ENCODE data around the gene UBE2D2. TPM values are rescaled to one million over a fixed set of nuclear protein-coding genes. Genes with fewer than 3 reads are reported as not detected.

Gene UBE2D2
- polyA plus RNA-seq, 2 of the 4 experiments (the other 2 are of a cell fraction) = 74.8 to 115 TPM

DNA sequence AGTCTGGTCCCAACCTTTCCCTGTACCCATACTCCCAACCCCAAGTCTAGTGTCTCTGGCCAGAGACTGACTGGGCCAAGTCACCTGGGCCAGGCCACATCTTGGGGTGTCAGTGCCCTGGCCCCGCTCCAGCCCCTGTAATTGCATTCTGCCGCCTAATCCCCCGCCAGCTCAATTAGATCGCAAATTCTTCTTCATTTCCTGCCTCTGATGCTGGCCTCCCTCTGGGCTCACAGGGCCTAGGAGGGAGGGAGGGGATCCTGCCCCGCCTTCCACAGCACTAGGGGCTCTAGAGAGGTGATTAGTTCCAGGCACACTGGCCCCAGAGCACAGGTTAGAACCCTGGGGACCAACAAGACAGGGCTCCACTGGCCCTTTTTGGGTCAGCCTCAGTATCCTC is 92.5 kb downstream of the UBE2D2 start (continued):
- TF ChIP-seq KDM5A (IDR thresholded peaks at IDR 0.05) (no peak), SMC3 (IDR thresholded peaks at IDR 0.05) (no peak)

- ChIA-PET CTCF (interaction anchor here (0.5 to 17.1 kb wide), 12 partner anchors 10 to 742 kb away, joined by 3 to 195 read pairs (median 4); no protein-coding TSS in a partner anchor), POLR2A (no interaction called here)
- no peak for ATAC-seq
- TF ChIP-seq, protein P1, sequence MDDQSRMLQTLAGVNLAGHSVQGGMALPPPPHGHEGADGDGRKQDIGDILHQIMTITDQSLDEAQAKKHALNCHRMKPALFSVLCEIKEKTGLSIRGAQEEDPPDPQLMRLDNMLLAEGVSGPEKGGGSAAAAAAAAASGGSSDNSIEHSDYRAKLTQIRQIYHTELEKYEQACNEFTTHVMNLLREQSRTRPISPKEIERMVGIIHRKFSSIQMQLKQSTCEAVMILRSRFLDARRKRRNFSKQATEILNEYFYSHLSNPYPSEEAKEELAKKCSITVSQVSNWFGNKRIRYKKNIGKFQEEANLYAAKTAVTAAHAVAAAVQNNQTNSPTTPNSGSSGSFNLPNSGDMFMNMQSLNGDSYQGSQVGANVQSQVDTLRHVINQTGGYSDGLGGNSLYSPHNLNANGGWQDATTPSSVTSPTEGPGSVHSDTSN (IDR thresholded peaks at IDR 0.05) = no peak
- no peak for TF ChIP-seq EHF (CRISPR knock-in tag; IDR thresholded peaks at IDR 0.05)
- no peak for TF ChIP-seq TP53 (CRISPR knock-in tag; IDR thresholded peaks at IDR 0.05)
- no peak for TF ChIP-seq RFX5 (IDR thresholded peaks at IDR 0.05)
- TF ChIP-seq, protein P2, sequence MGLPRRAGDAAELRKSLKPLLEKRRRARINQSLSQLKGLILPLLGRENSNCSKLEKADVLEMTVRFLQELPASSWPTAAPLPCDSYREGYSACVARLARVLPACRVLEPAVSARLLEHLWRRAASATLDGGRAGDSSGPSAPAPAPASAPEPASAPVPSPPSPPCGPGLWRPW (IDR thresholded peaks at IDR 0.05) = no peak
- TF ChIP-seq FOSB (CRISPR knock-in tag; IDR thresholded peaks at IDR 0.05) = no peak
- no peak for TF ChIP-seq NFE2L2 (conservative IDR thresholded peaks at IDR 0.05; ENCODE audit: low read length)
- no peak for TF ChIP-seq HEYL (CRISPR knock-in tag; IDR thresholded peaks at IDR 0.05)
- TF ChIP-seq FOSL2 (IDR thresholded peaks at IDR 0.05) = no peak
- TF ChIP-seq FOSL2 (CRISPR knock-in tag; IDR thresholded peaks at IDR 0.05) = no peak
- TF ChIP-seq CBX8 (IDR thresholded peaks at IDR 0.05) = no peak
- no peak for TF ChIP-seq ZNF302 (CRISPR knock-in tag; IDR thresholded peaks at IDR 0.05)
- TF ChIP-seq HOXB13 (CRISPR knock-in tag; IDR thresholded peaks at IDR 0.05; ENCODE audit: low read depth) = no peak
- no peak for TF ChIP-seq KDM1A (IDR thresholded peaks at IDR 0.05; ENCODE audit: low read depth)
- no peak for DNase-seq (ENCODE audit: low read depth in 1 of 2, low spot score in 1 of 2)
- no peaks in the 10 kb centered on the region for H3K9me3 ChIP-seq
- WGBS (ENCODE audit: missing lambda C conversion rate) = 73% methylated on average over 3 of the region's 3 CpGs
- FAIRE-seq = no peak
- no peak overlapping the region for H3K4me3 ChIP-seq
- peak overlapping the region; percentile 78 to 98 for H3K27ac ChIP-seq
- H3K4me2 ChIP-seq = peak overlapping the region; percentile 73
- peaks cover 98% of the 10 kb centered on the region for H3K4me1 ChIP-seq
Measured at GRCh38 chr5:139654464-139654863, 93.3 kb downstream of the UBE2D2 start.

GRCh38 chr5:139654871-139655491 is 93.8 kb downstream of the UBE2D2 start:
- 68% methylated on average over 6 of the region's 13 CpGs for WGBS (ENCODE audit: missing lambda C conversion rate)
- no peak for DNase-seq (ENCODE audit: low read depth in 1 of 2, low spot score in 1 of 2)
- peaks cover 100% of the 10 kb centered on the region for H3K4me1 ChIP-seq

More at GRCh38 chr5:139654871-139655491, 93.8 kb downstream of the UBE2D2 start:
- POLR2A ChIA-PET = no interaction called here
- ATAC-seq (peak in 1 of 2 experiments; percentile 10; a peak in 3 of 6 replicates), FAIRE-seq (no peak)
- no peak for TF ChIP-seq EHMT2 (IDR thresholded peaks at IDR 0.05; ENCODE audit: low read depth)
- TF ChIP-seq, protein P2 (IDR thresholded peaks at IDR 0.05) = no peak
- TF ChIP-seq CHD2 (IDR thresholded peaks at IDR 0.05; ENCODE audit: low read length, partially characterized antibody) = no peak
- TF ChIP-seq TFCP2L1 (CRISPR knock-in tag; IDR thresholded peaks at IDR 0.05) = no peak
- TF ChIP-seq EHF (CRISPR knock-in tag; IDR thresholded peaks at IDR 0.05) = no peak
- no peak for TF ChIP-seq JUN (IDR thresholded peaks at IDR 0.05)
- no peak for TF ChIP-seq RARB (CRISPR knock-in tag; IDR thresholded peaks at IDR 0.05)
- TF ChIP-seq FOSL2 (IDR thresholded peaks at IDR 0.05) = no peak
- no peak for TF ChIP-seq FOSL2 (CRISPR knock-in tag; IDR thresholded peaks at IDR 0.05)
- no peak for TF ChIP-seq RFX5 (IDR thresholded peaks at IDR 0.05)
- no peak for TF ChIP-seq ESRRA (IDR thresholded peaks at IDR 0.05; ENCODE audit: borderline replicate concordance, low read length)
- TF ChIP-seq ZFP36 (IDR thresholded peaks at IDR 0.05; ENCODE audit: borderline replicate concordance, partially characterized antibody) = no peak
- TF ChIP-seq MAFK (IDR thresholded peaks at IDR 0.05; ENCODE audit: partially characterized antibody) = no peak
- TF ChIP-seq, protein P1 (IDR thresholded peaks at IDR 0.05) = no peak
- no peak for TF ChIP-seq CBX8 (IDR thresholded peaks at IDR 0.05)
- no peak for TF ChIP-seq HDAC2 (IDR thresholded peaks at IDR 0.05)
- no peak for TF ChIP-seq ELK1 (IDR thresholded peaks at IDR 0.05; ENCODE audit: low read depth, low read length)
- TF ChIP-seq, protein P3, sequence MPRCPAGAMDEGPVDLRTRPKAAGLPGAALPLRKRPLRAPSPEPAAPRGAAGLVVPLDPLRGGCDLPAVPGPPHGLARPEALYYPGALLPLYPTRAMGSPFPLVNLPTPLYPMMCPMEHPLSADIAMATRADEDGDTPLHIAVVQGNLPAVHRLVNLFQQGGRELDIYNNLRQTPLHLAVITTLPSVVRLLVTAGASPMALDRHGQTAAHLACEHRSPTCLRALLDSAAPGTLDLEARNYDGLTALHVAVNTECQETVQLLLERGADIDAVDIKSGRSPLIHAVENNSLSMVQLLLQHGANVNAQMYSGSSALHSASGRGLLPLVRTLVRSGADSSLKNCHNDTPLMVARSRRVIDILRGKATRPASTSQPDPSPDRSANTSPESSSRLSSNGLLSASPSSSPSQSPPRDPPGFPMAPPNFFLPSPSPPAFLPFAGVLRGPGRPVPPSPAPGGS (IDR thresholded peaks at IDR 0.05) = no peak
- no peak for TF ChIP-seq HOXA7 (CRISPR knock-in tag; IDR thresholded peaks at IDR 0.05)
- TF ChIP-seq RAD21 (conservative IDR thresholded peaks at IDR 0.05 in 1 of 2, IDR thresholded peaks at IDR 0.05 in 1 of 2) = no peak
- H3K9me3 ChIP-seq = no peaks in the 10 kb centered on the region
- peak overlapping the region; percentile 78 to 98 for H3K27ac ChIP-seq
- no peak overlapping the region for H3K4me3 ChIP-seq
- CTCF ChIA-PET = interaction anchor here (0.7 to 17.1 kb wide), 10 partner anchors 10 to 110 kb away, joined by 3 to 195 read pairs (median 5); no protein-coding TSS in a partner anchor
- H3K4me2 ChIP-seq = peak overlapping the region; percentile 73
